Measurements from ENCODE around the gene ADGRV1.
A peak's percentile ranks its signal among the peaks of the same experiment; 100 is the strongest.
"Not testable (repeated sequence)": the region's sequence is repeated elsewhere in the genome, so short reads cannot be mapped to it uniquely, and the experiment has no call there.

Gene ADGRV1

DNA sequence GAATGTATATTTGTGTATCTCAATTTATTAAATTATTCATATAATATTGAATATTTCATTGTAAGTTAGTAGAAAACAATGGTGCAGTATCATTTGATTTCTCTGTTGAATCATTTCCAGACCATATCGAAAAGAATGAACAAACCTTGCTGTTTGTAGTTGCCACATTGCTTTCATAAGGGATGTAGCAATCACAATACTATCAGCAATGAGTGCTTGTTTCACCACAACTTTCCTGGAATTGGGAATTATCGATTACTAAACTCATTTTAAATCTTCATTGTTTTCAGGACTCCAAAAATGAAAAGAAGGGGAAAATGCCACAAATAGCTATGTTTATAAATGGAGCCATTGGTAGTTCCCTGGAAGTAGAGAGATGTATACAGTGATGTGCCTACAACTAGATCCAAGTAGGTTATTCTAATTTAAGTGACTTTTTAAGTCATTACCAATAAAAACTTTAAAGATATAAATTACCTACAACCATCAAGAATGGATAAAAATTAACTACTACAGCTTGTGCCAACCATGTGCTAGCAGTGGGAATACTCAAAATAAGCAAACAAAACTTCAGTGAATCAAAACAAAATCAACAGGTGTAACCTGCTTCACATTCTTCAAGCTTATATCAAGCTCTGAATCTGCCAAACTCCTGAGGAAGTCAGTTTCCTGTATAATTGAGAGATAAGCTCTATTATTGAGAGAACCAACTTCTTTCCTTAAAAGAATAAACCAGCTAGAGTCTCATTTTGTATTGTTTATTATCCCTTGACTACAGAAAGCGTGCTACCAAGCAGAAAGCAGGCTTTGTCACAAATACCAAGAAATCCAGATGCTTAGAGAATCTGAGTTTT lies 358.6 kb downstream of the ADGRV1 start:
- DNase-seq: no peak

- DNase-seq: no peak
Measured at GRCh38 chr5:90917928-90918668, 359.5 kb downstream of the ADGRV1 start.

GRCh38 chr5:90921418-90921973 lies 362.9 kb downstream of the ADGRV1 start:
- no peak for DNase-seq

- not testable (repeated sequence) for DNase-seq
Measured at GRCh38 chr5:90924222-90924621, 365.6 kb downstream of the ADGRV1 start.

DNA sequence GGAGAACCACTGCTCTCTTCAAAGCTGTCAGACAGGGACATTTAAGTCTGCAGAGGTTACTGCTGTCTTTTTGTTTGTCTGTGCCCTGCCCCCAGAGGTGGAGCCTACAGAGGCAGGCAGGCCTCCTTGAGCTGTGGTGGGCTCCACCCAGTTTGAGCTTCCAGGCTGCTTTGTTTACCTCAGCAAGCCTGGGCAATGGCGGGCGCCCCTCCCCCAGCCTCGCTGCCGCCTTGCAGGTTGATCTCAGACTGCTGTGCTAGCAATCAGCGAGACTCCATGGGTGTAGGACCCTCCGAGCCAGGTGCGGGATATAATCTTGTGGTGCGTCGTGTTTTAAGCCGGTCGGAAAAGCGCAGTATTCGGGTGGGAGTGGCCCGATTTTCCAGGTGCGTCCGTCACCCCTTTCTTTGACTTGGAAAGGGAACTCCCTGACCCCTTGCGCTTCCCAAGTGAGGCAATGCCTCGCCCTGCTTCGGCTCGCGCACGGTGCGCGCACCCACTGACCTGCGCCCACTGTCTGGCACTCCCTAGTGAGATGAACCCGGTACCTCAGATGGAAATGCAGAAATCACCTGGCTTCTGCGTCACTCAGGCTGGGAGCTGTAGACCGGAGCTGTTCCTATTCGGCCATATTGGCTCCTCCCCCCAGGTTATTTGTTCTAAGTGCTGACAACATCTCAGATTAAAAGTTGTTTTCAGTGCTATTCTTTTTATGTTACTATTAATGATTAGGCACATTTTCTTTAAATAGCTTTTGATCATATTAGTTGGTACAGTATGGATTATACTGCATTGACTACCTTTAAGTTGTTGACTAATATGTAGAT lies 370.6 kb downstream of the ADGRV1 start:
- DNase-seq: not testable (repeated sequence)

DNA sequence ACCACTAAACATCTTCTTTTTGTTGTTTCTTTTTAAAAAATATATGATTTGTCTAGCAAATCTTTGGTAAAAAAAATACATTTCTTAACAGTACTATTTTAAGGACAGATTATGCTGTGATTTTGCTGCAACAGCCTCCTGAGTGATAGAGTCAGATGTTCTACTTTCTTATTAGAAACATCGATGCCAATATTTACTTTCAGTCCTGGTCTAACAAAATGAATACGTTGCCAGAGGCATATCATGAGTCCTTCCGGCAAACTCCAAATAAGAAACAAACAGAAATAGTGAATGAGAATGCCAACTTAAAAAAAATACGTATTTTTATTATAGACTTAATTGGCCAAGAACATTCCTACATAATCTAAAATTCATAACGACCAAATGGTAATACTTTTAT lies 371.5 kb downstream of the ADGRV1 start:
- DNase-seq: no peak

DNA sequence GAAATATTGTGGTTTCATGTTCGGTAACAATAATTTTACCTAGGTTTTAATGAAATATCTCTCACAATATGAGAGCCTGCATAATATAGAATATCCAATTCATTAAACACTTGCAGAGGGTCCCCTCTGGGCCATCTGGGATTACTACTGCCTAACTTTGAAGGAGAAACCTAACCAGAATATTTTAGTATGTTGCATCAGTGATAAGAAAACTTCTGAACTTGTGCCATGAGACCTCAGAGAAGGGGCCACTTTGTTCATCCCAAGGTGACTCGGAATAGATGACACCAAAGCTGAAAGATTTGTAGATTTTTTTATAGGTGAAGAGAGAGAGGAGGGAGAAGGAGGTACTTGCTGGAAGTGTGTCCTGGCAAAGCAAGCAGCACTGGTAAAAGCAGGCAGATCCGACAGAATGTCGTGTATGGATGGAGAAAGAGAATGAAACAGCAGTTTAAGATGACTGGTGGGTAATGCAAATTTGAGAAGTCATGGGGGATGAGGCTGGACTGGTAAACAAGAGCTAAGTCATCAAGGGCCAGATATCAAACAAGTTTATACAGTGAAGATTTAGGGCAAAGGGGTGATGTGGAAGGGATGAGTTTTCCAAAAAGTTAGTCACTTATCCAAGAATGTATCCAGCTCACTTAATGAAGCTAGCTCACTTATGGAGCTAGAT lies 372.3 kb downstream of the ADGRV1 start:
- no peak for DNase-seq

- DNase-seq: no peak
Measured at GRCh38 chr5:90932052-90932699, 373.6 kb downstream of the ADGRV1 start.

- no peak for DNase-seq
Measured at GRCh38 chr5:90933298-90933697, 374.7 kb downstream of the ADGRV1 start.

DNA sequence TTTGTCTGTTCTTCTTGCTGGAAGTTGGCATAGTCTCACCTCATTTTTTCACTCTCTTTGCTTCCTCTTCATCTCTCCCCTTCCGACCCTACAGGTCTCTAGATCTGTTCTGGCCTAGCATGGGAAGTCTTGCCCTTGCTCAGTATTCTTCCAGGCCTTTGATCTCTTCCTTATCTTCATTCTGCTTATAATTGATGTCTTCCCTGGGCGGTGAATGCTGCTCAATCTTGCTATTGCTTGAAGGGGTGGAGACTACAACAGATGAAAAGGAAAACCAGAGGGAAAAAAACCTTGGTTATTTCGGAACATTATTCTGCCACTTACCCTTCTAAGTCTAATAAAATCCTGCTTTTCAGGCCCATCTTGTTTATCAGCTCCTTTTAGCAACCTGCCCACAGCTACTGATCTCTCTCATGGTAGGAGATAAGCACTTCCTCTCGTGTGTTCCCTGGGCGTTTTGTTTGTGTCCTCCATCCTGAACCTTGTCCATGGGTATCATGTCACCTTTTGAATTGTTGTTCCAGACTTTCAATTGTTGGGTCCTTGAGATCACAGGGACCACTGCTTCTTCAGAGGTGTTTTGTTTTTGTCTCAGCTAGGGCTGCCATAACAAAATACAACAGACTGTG lies 375.6 kb downstream of the ADGRV1 start:
- no peak for DNase-seq

DNA sequence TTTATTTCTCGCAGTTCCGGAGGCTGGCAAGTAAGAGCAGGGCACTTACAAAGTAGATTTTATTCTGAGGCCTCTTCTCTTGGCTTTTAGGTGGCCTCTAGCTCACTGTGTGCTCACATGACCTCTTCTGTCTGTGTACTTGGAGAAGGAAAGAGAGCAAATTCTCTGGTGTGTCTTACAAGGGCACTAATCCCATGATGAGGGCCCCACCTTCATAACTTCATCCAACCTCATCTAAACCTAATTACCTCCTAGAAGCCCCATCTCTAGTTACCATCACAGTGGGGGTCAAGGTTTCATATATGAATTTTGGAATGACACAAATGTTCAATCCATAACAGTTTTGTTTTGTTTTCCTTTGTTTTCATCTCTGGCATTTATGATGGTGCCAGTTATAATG lies 376.1 kb downstream of the ADGRV1 start:
- DNase-seq: no peak

DNA sequence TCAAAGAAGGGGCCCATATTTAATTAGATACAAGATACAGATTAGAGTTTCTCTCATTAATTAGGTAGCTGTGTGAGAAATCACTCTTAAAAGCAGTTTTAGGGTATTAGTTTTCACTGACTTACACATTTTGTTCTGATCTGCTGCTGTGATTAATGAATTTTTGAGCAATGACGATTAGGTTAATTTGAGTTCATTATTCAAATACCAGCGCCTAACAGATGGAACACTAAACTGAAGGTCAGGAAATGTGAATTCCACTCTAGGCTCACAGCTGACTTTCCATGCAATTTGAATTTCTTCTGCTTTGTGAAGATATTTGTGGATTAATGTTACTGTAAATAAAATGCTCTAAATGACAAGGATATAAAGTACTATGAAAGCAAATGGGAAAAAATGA lies 380.6 kb downstream of the ADGRV1 start:
- no peak for DNase-seq

- DNase-seq: peak; percentile 20
Measured at GRCh38 chr5:90940227-90940995, 381.8 kb downstream of the ADGRV1 start.

DNA sequence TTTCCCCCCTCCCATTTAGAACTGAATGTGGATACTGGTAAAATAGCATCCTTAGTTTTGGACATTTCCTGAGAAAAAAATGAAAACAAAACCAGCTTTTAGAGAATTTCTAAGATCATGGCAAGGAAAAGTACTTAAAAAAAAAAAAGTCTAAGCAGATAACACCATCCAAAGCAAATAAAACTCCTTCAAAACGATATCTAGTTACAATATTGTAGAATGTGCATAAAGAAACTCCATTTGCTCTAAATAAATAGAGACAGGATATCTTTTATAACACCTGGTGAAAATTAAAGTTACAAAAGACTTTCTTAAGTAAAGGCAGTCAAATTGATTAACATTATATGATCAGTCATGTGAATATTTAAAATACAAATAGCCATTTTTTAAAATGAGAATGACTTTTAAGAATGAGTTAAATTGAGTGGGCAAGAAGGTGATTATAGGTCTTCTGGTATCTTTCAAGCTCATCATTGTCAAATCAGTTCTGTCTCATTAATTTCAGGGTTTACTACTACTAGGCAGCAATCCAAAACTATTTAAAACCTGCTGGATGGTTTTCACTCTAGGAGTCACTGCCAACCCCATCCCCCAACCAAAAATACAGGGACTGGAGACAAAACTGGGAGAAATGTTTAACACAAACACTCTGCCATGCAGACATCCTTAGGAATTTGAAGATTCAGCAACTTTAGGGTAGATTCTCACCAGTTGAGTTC lies 382.6 kb downstream of the ADGRV1 start:
- no peak for DNase-seq

DNA sequence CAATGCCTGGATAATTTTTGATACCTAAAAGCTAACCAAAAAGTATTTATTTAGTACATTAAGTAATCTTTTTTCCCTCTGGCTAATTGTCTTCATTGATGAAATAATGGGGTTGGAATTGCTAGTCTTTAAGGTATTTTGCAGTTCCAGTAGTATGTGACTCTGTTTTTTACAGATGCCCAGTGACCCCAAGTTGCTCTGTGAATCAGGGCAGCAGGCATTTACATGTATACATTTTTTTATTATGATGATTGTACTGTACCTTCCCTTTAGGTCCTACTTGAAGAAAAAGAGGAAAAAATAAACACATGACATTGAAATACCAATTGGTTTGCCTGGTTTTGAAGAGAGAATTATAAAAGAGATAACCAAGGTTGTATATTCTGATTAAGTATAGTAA lies 385.5 kb downstream of the ADGRV1 start:
- no peak for DNase-seq

- DNase-seq: no peak
Measured at GRCh38 chr5:90947667-90948066, 389.1 kb downstream of the ADGRV1 start.

DNA sequence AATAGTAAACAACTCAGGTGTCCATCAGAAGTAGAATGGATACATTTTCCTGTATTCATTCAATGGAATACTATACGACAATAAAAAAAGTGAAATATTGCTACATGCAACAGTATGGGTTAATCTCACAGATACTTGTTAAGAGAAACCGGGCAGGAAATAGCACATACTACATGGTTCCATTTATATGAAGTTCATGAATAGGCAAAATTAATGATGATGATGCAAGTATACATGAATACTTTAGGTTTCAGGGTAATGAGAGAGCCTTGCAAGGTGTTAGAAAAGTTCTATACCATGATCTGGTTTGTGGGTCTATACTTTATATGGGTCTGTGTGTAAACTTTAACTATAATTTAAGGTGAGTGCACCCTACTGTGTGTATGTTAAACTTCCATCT lies 390.4 kb downstream of the ADGRV1 start:
- DNase-seq: no peak

GRCh38 chr5:90949469-90950358 lies 391.1 kb downstream of the ADGRV1 start:
- no peak for DNase-seq

Measured in CD4-positive, alpha-beta T cell treated with Interleukin-15 for 1 hour (primary cell).